Right lobe of liver (tissue), 6 donors: ENCODE measurements around the gene PLCB1. TPM values are rescaled to one million over a fixed set of nuclear protein-coding genes. Genes with fewer than 3 reads are reported as not detected.

ENCODE experiments used
- ATAC-seq, 4 donors: fragments of 200-7000 bp; cut with Tn5 transposase; one replicate each; pipeline ENCODE4 v1.9.1; 2020; ENCODE audit warnings: mild to moderate bottlenecking in 4 of 4, moderate library complexity in 4 of 4
- DNase-seq, 3 donors: peaks; one replicate each; pipeline ENCODE4 v3.0.0-alpha.2; 2020
- H3K27ac ChIP-seq, 3 donors: fragments of 200-600 bp; one replicate each; pipeline ENCODE4 v1.8.0; 2022
- H3K27me3 ChIP-seq, 2 donors: fragments of 200-600 bp; one replicate each; pipeline ENCODE4 v1.8.0; 2022
- H3K36me3 ChIP-seq, 4 donors: fragments of 200-600 bp; sonication (generic) in 1 of 4; one replicate each; pipeline versions ENCODE4 v1.5.1 to v1.8.0; 2017 to 2022; ENCODE audit warnings: control low read depth in 1 of 4
- H3K4me1 ChIP-seq, 4 donors: fragments of 200-600 bp; sonication (generic) in 1 of 4; one replicate each; pipeline versions ENCODE4 v1.5.1 to v1.8.0; 2017 to 2022; ENCODE audit warnings: control low read depth in 1 of 4
- H3K4me3 ChIP-seq, 3 donors: fragments of 200-600 bp; one replicate each; pipeline ENCODE4 v1.8.0; 2022
- H3K9me3 ChIP-seq, 4 donors: fragments of 200-600 bp; sonication (generic) in 1 of 4; one replicate each; pipeline versions ENCODE4 v1.5.1 to v1.8.0; 2017 to 2022; ENCODE audit warnings: control low read depth in 1 of 4
- CTCF ChIP-seq, 4 donors: fragments of 200-600 bp in 3 of 4; fragments of 450-650 bp in 1 of 4; IDR thresholded peaks; one replicate each; pipeline versions ENCODE4 v1.5.1 to v1.8.0; 2016 to 2022; ENCODE audit warnings: antibody characterized with exemption in 4 of 4, mild to moderate bottlenecking in 2 of 4
- POLR2A ChIP-seq: fragments of 450-650 bp; IDR thresholded peaks from one replicate; pipeline ENCODE4 v1.6.1; 2017; ENCODE audit warnings: antibody characterized with exemption, mild to moderate bottlenecking
- WGBS: methylation state at CpG from one replicate; pipeline ENCODE4 v1.1.6; 2018; ENCODE audit warnings: low coverage, low lambda C conversion rate; ENCODE audit not compliant: insufficient coverage; ENCODE audit errors: missing lambda C conversion rate; 5-methylcytosine and 5-hydroxymethylcytosine counted together
- intact Hi-C, 2 donors: fragments of 100-400 bp; cut with DNase I; formaldehyde crosslinking; loops; one replicate each; pipeline versions ENCODE4 v1.11.2 to v1.14.1; 2022
- total RNA-seq, 6 experiments: library from RNA; depleted of rRNA in 2 of 6; stranded (reverse); fragments of >200 nt in 2 of 6; fragmentation: NEBNext Ultra II Directional in 3 of 6; extraction: Animal tissue kit (Norgen Biotek cat#: 25700) in 3 of 6; gene quantifications; one replicate each; pipeline versions ENCODE4 v1.1.0 to v1.2.4, GENCODE V29; 2016 to 2023
- donor health status: DM: no; HTN: yes; CAD: no.
- donor health status: DM: no; HTN: no; CAD: no.
- donor health status: DM: no; HTN: no; CAD: no.
- donor health status: DM: no; HTN: yes; CAD: no.
- donor health status: DM: no; HTN: yes; CAD: no.

PLCB1 gene
- total RNA-seq, 6 experiments from 2014 or later, result 5.0 to 9.9 (median 5.7) TPM

DNA sequence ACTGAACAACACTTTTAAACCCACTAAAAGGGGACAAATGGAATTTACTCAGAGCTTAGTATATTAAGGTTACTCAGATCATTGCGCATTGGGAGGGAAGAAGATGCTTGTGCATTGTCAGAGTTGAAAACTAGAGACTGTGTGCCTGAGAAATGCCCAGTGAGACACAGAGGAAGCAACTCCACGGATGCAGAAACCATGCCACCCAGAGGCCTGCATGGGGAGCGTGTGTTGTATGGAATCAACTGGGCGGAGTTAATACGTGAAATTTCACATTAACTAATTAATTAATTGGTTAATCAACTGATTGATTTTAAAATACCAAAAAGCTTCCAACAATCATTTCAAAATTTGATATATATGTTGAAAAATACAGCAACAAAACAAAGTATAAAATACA, 391.6 kb downstream of the PLCB1 start:
- DNase-seq, result no peak
- Histone ChIP-seq H3K4me3 (no peak overlapping the region), H3K27ac (no peak overlapping the region), H3K9me3 (no peaks in the 10 kb centered on the region), H3K36me3 (no peaks in the 10 kb centered on the region), H3K4me1 (no peaks in the 10 kb centered on the region), H3K27me3 (no peaks in the 10 kb centered on the region)
- TF ChIP-seq POLR2A (no peak), CTCF (IDR thresholded peaks at IDR 0.05) (no peak)
- no peak for ATAC-seq
- intact Hi-C loops, result no loop called here
- WGBS, result 64% methylated on average over 5 of the region's 5 CpGs

DNA sequence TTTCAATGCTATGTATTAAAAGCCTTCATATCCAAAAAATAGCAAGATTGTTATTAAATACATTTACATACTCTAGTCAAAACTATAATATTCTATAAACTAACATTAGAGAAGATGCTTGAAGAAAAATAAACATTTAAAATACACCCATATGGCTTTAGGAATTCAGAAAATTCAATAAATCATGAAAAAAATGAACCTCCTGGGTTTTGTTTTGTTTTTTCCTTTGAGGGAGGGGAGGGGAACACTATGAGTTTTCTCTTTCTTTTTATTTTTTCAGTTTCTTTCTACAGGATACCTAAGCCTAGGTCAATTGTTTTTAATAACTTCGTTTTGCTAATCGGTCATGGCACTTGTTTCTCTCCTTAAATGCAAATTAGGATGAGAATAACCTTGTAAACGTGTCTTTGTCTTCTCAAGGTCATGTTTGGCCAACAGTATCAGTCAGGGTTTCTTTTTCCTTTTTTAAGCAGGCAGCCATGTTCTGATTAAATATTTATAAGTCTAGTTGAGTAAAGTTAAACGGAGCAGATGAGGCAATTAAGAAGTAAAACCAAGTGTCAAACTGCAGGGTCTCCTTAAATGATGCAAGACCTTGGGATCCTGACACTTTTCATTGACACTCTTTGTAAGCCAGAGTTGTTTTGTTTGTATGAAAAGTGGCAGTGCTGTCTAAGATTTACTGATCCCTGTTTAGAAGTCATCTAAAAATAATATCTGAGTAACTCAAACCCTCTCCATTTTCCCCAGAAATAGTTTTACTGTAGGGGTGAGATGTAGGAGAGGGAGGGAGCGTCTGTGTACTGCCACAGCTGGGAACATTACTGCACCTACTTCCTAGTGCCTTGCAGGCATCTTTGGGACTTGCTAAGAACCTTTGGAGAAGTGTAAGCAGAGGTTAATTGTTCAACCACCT, 392.3 kb downstream of the PLCB1 start:
- Histone ChIP-seq H3K27ac (no peak overlapping the region), H3K4me1 (no peaks in the 10 kb centered on the region), H3K27me3 (no peaks in the 10 kb centered on the region), H3K4me3 (no peak overlapping the region), H3K36me3 (no peaks in the 10 kb centered on the region), H3K9me3 (no peaks in the 10 kb centered on the region)
- no peak for ATAC-seq
- no peak for DNase-seq
- 42% methylated on average over 5 of the region's 5 CpGs for WGBS
- no peak for TF ChIP-seq POLR2A
- TF ChIP-seq CTCF (IDR thresholded peaks at IDR 0.05), result no peak
- intact Hi-C loops, result no loop called here

DNA sequence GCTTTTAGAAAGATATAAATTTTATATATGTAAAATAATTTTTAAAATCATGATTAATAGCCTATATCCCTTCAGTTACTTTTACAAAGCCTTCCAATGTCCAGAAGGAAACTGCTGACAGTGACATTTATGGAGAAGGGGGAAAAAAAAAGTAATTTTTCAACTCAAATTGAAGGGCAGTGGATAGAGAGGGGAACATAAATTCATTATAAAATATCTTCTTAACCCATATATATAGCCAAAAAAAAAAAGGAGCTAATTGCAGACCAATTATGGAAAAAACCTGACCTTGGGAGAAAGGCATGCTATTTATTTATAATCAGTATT, 392.9 kb downstream of the PLCB1 start:
- no peaks in the 10 kb centered on the region for H3K27me3 ChIP-seq
- intact Hi-C loops, result no loop called here
- ATAC-seq (no peak), DNase-seq (no peak)
- H3K36me3 ChIP-seq, result no peaks in the 10 kb centered on the region
- no peak overlapping the region for H3K27ac ChIP-seq
- no peaks in the 10 kb centered on the region for H3K4me1 ChIP-seq
- TF ChIP-seq CTCF (IDR thresholded peaks at IDR 0.05) (no peak), POLR2A (no peak)
- no peaks in the 10 kb centered on the region for H3K9me3 ChIP-seq
- no peak overlapping the region for H3K4me3 ChIP-seq

DNA sequence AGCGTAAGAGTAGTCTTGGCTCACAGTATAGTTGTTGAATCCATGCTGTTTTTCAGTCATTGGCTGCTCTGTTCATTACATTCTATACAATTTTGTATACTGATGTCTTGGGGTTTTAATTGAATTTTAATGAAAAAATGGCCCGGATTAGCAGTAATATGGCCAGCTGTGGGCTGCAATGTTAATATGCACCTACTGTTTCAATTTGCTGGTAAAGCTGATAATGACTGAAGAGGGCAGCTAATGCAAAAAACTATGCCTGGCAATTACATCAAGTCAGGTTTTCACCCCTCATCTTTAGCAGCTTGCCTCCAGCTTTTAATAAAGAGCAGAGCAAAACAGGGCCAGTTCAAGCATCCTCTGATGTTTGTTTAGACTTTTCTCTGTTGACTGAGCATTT, 394.5 kb downstream of the PLCB1 start:
- no peak for DNase-seq
- ATAC-seq, result no peak
- no peaks in the 10 kb centered on the region for H3K27me3 ChIP-seq
- no peak overlapping the region for H3K4me3 ChIP-seq
- intact Hi-C loops, result no loop called here
- no peaks in the 10 kb centered on the region for H3K9me3 ChIP-seq
- no peaks in the 10 kb centered on the region for H3K4me1 ChIP-seq
- WGBS, result 80% methylated on average over 2 of the region's 2 CpGs
- H3K36me3 ChIP-seq, result no peaks in the 10 kb centered on the region
- TF ChIP-seq POLR2A (no peak), CTCF (IDR thresholded peaks at IDR 0.05) (no peak)
- no peak overlapping the region for H3K27ac ChIP-seq
